Measurements from ENCODE around the gene CCDC74A.
"Not testable (repeated sequence)": the region's sequence is repeated elsewhere in the genome, so short reads cannot be mapped to it uniquely, and the experiment has no call there.

The CCDC74A gene

DNA sequence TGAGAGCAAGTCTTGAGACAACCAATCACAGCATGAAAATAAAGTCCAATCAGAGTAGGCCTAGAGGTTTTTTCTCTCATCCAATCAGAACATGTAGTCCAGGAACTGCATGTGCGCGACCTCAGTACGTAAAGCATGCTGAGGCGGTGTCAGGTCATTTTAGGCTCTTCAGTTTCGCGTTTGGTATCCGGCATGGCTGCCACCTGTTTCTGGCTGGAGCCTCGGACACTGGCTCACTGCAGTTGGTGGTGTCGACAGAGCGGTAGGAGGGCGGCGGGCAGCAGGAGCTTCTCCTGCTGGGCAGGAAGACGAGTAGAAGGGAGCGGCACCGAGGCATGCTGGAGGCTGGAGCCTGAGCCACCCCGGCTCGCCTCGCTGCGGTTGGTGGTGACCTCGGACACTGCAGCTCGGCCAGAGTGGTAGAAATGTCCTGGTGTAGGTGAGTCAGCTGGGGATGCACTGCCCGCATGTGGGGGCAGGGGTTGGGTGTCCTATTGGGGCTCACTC lies 15.8 kb downstream of the CCDC74A start:
- DNase-seq (ENCODE audit: extremely low spot score) = no peak
- no peak for TF ChIP-seq L3MBTL2 (conservative IDR thresholded peaks at IDR 0.05)
- no peak for TF ChIP-seq ELF4 (IDR thresholded peaks at IDR 0.05)
- TF ChIP-seq BHLHE40 (IDR thresholded peaks at IDR 0.05; ENCODE audit: borderline replicate concordance) = no peak
- no peak for TF ChIP-seq FOXM1 (IDR thresholded peaks at IDR 0.05; ENCODE audit: borderline replicate concordance)
- ChIA-PET CTCF (no interaction called here), POLR2A (no interaction called here)

DNA sequence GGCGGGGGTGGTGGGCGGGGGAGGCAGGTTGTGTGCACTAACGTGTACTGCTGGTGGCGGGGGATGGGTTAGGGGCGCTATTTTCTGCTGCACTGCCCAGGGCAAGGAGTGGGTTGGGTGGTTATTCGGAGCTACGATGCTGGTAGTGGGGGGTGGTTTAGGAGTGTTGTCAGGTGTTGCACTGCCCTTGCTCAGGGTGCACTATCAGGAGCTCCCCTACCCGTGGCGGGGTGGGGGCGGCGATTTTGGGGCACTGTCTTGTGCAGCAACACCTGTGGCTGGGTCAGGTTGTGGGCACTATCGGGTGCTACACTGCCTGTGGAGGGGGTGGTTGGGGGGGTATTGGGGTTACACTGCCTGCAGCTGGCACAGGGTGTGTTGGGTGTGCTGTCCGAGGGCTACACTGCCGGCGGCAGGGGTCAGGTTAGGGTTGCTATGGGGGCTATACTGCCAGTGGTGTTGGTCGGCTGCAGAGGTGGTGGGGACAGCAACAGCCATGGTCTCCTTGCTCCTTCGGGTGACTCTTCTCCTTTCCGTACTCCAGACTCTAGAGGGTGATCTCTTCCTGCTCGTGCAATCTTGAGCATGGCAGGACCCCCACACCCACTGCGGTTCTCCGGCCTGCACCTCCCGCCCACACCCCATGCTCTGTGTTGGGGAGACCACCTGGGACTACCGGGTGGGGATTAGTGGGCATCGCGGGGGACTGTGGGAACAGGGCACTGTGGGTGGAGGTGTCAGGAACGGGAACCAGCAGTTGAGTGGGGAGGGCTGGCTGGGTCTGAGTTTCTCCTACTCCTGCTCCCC lies 16.5 kb downstream of the CCDC74A start:
- DNase-seq (ENCODE audit: extremely low spot score); POLR2A ChIA-PET; CTCF ChIA-PET: not testable (repeated sequence)

DNA sequence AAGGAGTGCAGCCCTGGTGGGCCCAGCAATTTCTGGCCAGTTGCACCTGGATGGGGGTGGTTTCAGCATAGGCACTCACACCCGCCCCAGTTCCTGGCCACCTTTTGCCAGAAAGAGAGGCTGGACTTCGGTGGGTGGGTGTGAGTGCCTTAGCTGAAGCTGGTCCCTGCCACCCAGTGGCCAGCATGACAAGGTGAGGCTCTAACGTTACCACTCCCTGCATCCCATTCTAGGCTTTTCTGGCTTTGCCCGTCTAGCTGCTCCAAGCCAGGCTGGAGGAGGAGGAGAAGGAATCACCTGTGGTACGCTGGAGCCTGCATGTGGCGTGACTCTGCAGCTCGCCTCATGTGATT lies 17.1 kb downstream of the CCDC74A start:
- CTCF ChIA-PET; POLR2A ChIA-PET; DNase-seq (ENCODE audit: extremely low spot score): not testable (repeated sequence)

DNA sequence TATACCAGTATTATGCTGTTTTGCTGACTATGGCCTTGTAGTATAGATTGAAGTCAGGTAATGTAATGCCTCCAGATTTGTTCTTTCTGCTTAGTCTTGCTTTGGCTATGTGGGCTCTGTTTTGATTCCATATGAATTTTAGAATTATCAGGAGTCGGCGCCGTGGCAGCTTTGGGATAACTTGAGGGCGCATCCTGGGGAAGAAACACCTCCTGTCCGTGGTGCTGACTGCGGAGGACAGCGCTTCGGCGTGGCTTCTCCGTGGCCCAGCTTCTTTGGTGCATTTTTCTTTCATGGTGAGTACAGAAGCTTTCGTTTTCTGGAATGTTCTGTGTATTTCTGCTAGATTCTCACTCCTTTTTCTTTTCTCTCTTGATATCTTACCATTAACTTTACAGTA lies 25.2 kb downstream of the CCDC74A start:
- CTCF ChIA-PET = no interaction called here
- POLR2A ChIA-PET = no interaction called here
- DNase-seq (ENCODE audit: extremely low spot score) = no peak
- no peak for TF ChIP-seq ELF4 (IDR thresholded peaks at IDR 0.05)
- TF ChIP-seq FOXM1 (IDR thresholded peaks at IDR 0.05; ENCODE audit: borderline replicate concordance) = no peak
- TF ChIP-seq FOXA1 (IDR thresholded peaks at IDR 0.05) = no peak
- TF ChIP-seq, protein P1, sequence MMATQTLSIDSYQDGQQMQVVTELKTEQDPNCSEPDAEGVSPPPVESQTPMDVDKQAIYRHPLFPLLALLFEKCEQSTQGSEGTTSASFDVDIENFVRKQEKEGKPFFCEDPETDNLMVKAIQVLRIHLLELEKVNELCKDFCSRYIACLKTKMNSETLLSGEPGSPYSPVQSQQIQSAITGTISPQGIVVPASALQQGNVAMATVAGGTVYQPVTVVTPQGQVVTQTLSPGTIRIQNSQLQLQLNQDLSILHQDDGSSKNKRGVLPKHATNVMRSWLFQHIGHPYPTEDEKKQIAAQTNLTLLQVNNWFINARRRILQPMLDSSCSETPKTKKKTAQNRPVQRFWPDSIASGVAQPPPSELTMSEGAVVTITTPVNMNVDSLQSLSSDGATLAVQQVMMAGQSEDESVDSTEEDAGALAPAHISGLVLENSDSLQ (IDR thresholded peaks at IDR 0.05) = no peak
- no peak for TF ChIP-seq SUZ12 (IDR thresholded peaks at IDR 0.05)
- no peak for TF ChIP-seq BHLHE40 (IDR thresholded peaks at IDR 0.05; ENCODE audit: borderline replicate concordance)
- no peak for TF ChIP-seq LEF1 (IDR thresholded peaks at IDR 0.05; ENCODE audit: borderline replicate concordance)
- no peak for TF ChIP-seq FOXK2 (IDR thresholded peaks at IDR 0.05)
- TF ChIP-seq ARNT (IDR thresholded peaks at IDR 0.05) = no peak
- TF ChIP-seq HDGF (IDR thresholded peaks at IDR 0.05; ENCODE audit: borderline replicate concordance) = no peak
- no peak for TF ChIP-seq L3MBTL2 (conservative IDR thresholded peaks at IDR 0.05)
- no peak for TF ChIP-seq ZNF384 (IDR thresholded peaks at IDR 0.05)
- no peak for TF ChIP-seq NFRKB (IDR thresholded peaks at IDR 0.05)
- TF ChIP-seq CTBP1 (IDR thresholded peaks at IDR 0.05; ENCODE audit: borderline replicate concordance) = no peak
- TF ChIP-seq TARDBP (IDR thresholded peaks at IDR 0.05) = no peak
- no peak for TF ChIP-seq SP1 (IDR thresholded peaks at IDR 0.05)

DNA sequence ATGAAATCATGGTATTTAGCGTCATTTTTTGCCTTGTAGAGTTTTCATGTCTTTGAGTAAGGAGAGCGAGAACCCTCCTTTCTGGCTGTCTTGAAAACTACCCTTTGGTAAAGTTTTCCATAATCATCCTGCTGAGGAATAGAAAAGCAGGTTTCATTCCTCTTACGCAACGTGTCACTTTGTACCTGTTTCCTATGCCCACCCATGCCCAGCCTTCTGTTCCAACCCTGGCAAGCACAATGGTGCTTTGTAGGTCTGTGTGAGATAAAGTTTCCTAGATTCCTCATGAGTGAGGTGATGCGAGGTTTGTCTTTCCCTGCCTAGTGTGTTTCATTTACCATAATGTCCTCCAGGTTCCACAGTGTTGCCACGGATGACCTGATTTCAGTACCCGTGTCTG lies 29.3 kb downstream of the CCDC74A start:
- no peak for DNase-seq (ENCODE audit: extremely low spot score)
- ChIA-PET POLR2A (no interaction called here), CTCF (no interaction called here)
- TF ChIP-seq ARNT (IDR thresholded peaks at IDR 0.05) = no peak
- TF ChIP-seq SUZ12 (IDR thresholded peaks at IDR 0.05) = no peak
- no peak for TF ChIP-seq FOXK2 (IDR thresholded peaks at IDR 0.05)
- no peak for TF ChIP-seq ZNF384 (IDR thresholded peaks at IDR 0.05)

DNA sequence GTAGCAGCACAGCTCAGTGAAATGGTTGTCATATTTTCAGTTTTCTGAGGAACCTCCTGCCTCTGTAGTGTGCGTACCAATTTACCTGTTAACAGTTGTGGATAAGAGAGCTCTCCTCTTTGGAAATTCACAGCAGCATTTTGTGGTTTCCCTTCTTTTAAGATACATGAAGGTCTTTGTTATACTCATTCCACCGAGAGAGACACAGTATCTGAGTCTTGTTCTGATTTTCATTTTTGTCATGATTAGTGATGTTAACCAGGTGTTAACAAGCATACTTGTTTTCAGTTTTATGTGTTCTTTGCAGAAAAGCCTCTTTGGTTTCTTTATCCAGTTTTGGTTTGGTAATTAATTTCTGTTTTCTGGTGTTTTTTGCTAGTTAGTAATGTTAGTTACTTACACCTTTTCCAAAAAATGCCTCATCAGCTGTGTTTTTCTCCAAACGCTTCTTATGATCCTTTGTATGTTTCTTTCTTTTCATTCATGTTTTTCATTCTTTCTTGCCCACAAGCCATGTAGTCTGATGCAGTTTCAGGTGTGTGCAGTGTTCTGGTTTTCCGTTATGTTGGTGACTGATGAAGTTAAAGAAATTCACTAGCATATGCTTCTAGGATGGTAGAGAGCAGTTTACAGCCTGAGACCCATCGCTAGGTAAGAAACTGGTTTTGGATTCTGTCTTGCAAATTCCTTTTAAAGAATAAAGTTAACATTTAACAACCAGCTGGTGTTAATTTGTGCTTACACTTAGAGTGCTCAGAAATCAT lies 30.1 kb downstream of the CCDC74A start:
- no peak for DNase-seq (ENCODE audit: extremely low spot score)
- CTCF ChIA-PET = no interaction called here
- POLR2A ChIA-PET = no interaction called here
- no peak for TF ChIP-seq FOXM1 (IDR thresholded peaks at IDR 0.05; ENCODE audit: borderline replicate concordance)
- no peak for TF ChIP-seq LEF1 (IDR thresholded peaks at IDR 0.05; ENCODE audit: borderline replicate concordance)
- no peak for TF ChIP-seq FOXK2 (IDR thresholded peaks at IDR 0.05)
- TF ChIP-seq TARDBP (IDR thresholded peaks at IDR 0.05) = no peak
- no peak for TF ChIP-seq FOXA1 (IDR thresholded peaks at IDR 0.05)

DNA sequence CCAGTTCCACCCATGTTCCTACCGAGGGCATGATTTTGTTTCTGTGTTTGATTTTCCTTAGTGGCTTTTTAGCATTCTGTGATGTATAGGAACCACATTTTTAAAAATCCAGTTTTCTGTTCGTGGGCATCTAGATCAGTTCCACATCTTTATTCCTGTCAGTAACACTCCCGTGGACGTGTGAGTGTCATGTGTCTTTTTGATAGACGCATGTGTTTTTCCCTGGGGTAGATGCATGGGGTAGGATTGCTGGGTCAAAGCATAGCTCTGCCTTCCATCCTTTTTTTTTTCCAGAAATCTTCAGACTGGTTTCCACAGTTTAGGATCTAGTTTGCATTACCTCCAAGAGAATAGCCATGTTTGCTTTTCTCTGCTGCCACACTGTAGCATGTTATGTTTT lies 38.7 kb downstream of the CCDC74A start:
- ChIA-PET CTCF (no interaction called here), POLR2A (no interaction called here)
- no peak for DNase-seq (ENCODE audit: extremely low spot score)
- TF ChIP-seq CTBP1 (IDR thresholded peaks at IDR 0.05; ENCODE audit: borderline replicate concordance) = no peak
- no peak for TF ChIP-seq ZNF384 (IDR thresholded peaks at IDR 0.05)
- TF ChIP-seq ELF4 (IDR thresholded peaks at IDR 0.05) = no peak
- no peak for TF ChIP-seq LEF1 (IDR thresholded peaks at IDR 0.05; ENCODE audit: borderline replicate concordance)
- TF ChIP-seq HDGF (IDR thresholded peaks at IDR 0.05; ENCODE audit: borderline replicate concordance) = no peak
- no peak for TF ChIP-seq TARDBP (IDR thresholded peaks at IDR 0.05)
- TF ChIP-seq SUZ12 (IDR thresholded peaks at IDR 0.05) = no peak
- TF ChIP-seq FOXM1 (IDR thresholded peaks at IDR 0.05; ENCODE audit: borderline replicate concordance) = no peak
- TF ChIP-seq L3MBTL2 (conservative IDR thresholded peaks at IDR 0.05) = no peak
- no peak for TF ChIP-seq FOXK2 (IDR thresholded peaks at IDR 0.05)
- TF ChIP-seq NFRKB (IDR thresholded peaks at IDR 0.05) = no peak
- TF ChIP-seq FOXA1 (IDR thresholded peaks at IDR 0.05) = no peak
- TF ChIP-seq ARNT (IDR thresholded peaks at IDR 0.05) = no peak
- no peak for TF ChIP-seq SP1 (IDR thresholded peaks at IDR 0.05)
- TF ChIP-seq BHLHE40 (IDR thresholded peaks at IDR 0.05; ENCODE audit: borderline replicate concordance) = no peak

DNA sequence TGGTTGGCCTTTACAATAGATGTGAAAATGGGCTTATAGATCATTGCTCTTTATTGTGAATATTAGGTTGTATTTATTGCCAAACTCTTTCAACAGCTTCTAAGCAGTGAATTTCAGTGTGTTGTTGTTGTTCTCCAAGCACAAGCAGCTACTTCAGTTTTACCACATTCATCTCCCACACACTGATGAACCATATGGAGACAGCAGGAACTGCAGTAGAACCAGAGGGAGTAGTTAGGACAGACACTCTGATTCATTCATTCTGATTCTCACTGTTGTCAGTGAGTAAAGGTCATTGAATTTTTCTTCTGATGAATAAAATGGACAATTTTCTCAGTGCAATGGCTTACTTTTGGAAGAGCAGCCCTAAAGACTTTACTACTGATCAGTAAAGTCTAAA lies 40.2 kb downstream of the CCDC74A start:
- TF ChIP-seq, protein P1 (IDR thresholded peaks at IDR 0.05) = no peak
- TF ChIP-seq ZNF384 (IDR thresholded peaks at IDR 0.05) = no peak
- no peak for TF ChIP-seq SP1 (IDR thresholded peaks at IDR 0.05)
- TF ChIP-seq HDGF (IDR thresholded peaks at IDR 0.05; ENCODE audit: borderline replicate concordance) = no peak
- TF ChIP-seq SUZ12 (IDR thresholded peaks at IDR 0.05) = no peak
- TF ChIP-seq LEF1 (IDR thresholded peaks at IDR 0.05; ENCODE audit: borderline replicate concordance) = no peak
- no peak for TF ChIP-seq ARNT (IDR thresholded peaks at IDR 0.05)
- no peak for TF ChIP-seq BHLHE40 (IDR thresholded peaks at IDR 0.05; ENCODE audit: borderline replicate concordance)
- TF ChIP-seq L3MBTL2 (conservative IDR thresholded peaks at IDR 0.05) = no peak
- TF ChIP-seq NFRKB (IDR thresholded peaks at IDR 0.05) = no peak
- no peak for TF ChIP-seq CTBP1 (IDR thresholded peaks at IDR 0.05; ENCODE audit: borderline replicate concordance)
- TF ChIP-seq ELF4 (IDR thresholded peaks at IDR 0.05) = no peak
- CTCF ChIA-PET = no interaction called here
- no peak for DNase-seq (ENCODE audit: extremely low spot score)
- POLR2A ChIA-PET = no interaction called here

DNA sequence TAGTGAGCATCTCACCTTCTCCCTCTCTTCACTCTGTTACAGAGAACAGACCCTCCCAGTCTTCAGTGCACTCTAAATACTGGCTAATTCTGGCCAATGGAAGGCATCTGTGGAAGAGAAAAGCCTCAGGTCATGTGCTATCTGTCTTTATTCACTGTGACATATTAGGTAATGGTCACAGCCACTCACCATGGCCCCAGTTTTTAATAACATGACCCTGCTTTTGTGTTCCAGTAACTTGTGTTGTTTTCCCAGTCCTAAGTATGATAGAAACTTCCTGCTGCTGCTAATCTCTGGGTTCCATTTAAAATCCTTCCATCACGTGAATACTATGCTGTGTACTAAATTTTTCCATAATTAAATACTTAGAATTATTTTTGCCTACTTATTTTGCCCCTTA lies 40.7 kb downstream of the CCDC74A start:
- CTCF ChIA-PET; POLR2A ChIA-PET; DNase-seq (ENCODE audit: extremely low spot score): not testable (repeated sequence)
